HCT116 (cell line): ENCODE measurements around the gene GPATCH2L. TPM values are rescaled to one million over a fixed set of nuclear protein-coding genes. Genes with fewer than 3 reads are reported as not detected.

Experiments
- ATAC-seq: fragments of 200-7000 bp; cut with Tn5 transposase; 2 replicates; pipeline ENCODE4 v1.9.1; 2020; ENCODE audit warnings: mild to moderate bottlenecking, moderate library complexity
- BruUV-seq: library from RNA; stranded (reverse); fragments of 400-500 nt; replicated peaks from 2 replicates; lab custom pipeline; 2021; lab: Mats Ljungman, UMichigan
- CTCF ChIA-PET: fragments of 300-600 bp; sonication (Branson Sonifier 250); formaldehyde crosslinking; loops from one replicate; lab custom pipeline; 2021; ENCODE audit warnings: antibody characterized with exemption; lab: Charles Lee
- POLR2A ChIA-PET: fragments of 300-600, 350-600 bp; sonication (Branson Sonifier 250); formaldehyde crosslinking; loops from one replicate; lab custom pipeline; 2021; ENCODE audit warnings: antibody characterized with exemption; lab: Charles Lee
- RAD21 ChIA-PET, 2 experiments: fragments of 300-600 bp; sonication (Branson Sonifier 250); formaldehyde crosslinking; loops; one replicate each; lab custom pipeline; 2023; ENCODE audit warnings: low total read pairs in 2 of 2; ENCODE audit not compliant: uncharacterized antibody in 2 of 2, unreplicated experiment in 2 of 2, low non-redundant PET in 1 of 2; lab: Charles Lee
- DNase-seq: peaks from one replicate; pipeline ENCODE4 v3.0.0-alpha.2; 2010; ENCODE audit warnings: low read depth, low spot score
- H2AFZ ChIP-seq: fragments of 200-600 bp; shearing (Covaris generic), sonication (generic); 2 replicates; pipeline ENCODE4 v1.6.1; 2017; ENCODE audit warnings: low read depth, mixed run types, mixed read lengths, antibody characterized with exemption, low read length; ENCODE audit not compliant: poor library complexity, severe bottlenecking
- H3K27ac ChIP-seq: 2 replicates; pipeline ENCODE4 v1.5.1; 2012; ENCODE audit warnings: low read depth, low read length
- H3K27me3 ChIP-seq: fragments of 200-600 bp; sonication (generic); 2 replicates; pipeline ENCODE4 v1.6.1; 2016; ENCODE audit warnings: mixed run types, low read length, mixed read lengths; ENCODE audit not compliant: insufficient read depth
- H3K36me3 ChIP-seq, 2 experiments: fragments of 200-500 bp in 1 of 2; fragments of 200-600 bp in 1 of 2; sonication (Bioruptor generic) in 1 of 2; sonication (generic) in 1 of 2; 2 replicates each; pipeline versions ENCODE4 v1.5.1 to v1.6.1; 2014 to 2016; ENCODE audit warnings: low read length in 2 of 2, inconsistent platforms in 1 of 2, mixed read lengths in 1 of 2, mixed run types in 1 of 2; ENCODE audit not compliant: insufficient read depth in 2 of 2, control insufficient read depth in 1 of 2
- H3K4me1 ChIP-seq, 2 experiments: fragments of 200-600 bp in 1 of 2; sonication (generic) in 1 of 2; 2 replicates each; pipeline versions ENCODE4 v1.5.1 to v1.6.1; 2012 to 2017; ENCODE audit warnings: low read length in 2 of 2, inconsistent platforms in 1 of 2, mild to moderate bottlenecking in 1 of 2, mixed read lengths in 1 of 2, mixed run types in 1 of 2, moderate library complexity in 1 of 2; ENCODE audit not compliant: insufficient read depth in 2 of 2, control insufficient read depth in 1 of 2
- H3K4me2 ChIP-seq: fragments of 200-600 bp; sonication (generic); 2 replicates; pipeline ENCODE4 v1.6.1; 2017; ENCODE audit warnings: mixed run types, low read length, mixed read lengths
- H3K4me3 ChIP-seq, 2 experiments: fragments of 200-600 bp in 1 of 2; sonication (generic) in 1 of 2; replicated peaks in 1 of 2; 2 replicates each; pipeline ENCODE4 v1.5.1; 2011 to 2016; ENCODE audit warnings: low read length in 2 of 2, control low read depth in 1 of 2, low read depth in 1 of 2, mild to moderate bottlenecking in 1 of 2, mixed read lengths in 1 of 2, mixed run types in 1 of 2
- H3K79me2 ChIP-seq: fragments of 200-600 bp; sonication (generic); 2 replicates; pipeline ENCODE4 v1.6.1; 2017; ENCODE audit warnings: mild to moderate bottlenecking, mixed run types, low read length, moderate library complexity, mixed read lengths; ENCODE audit not compliant: insufficient read depth
- H3K9ac ChIP-seq: fragments of 200-600 bp; sonication (generic); 2 replicates; pipeline ENCODE4 v1.6.1; 2016; ENCODE audit warnings: low read length, mixed read lengths
- H3K9me2 ChIP-seq: fragments of 200-600 bp; sonication (generic), shearing (Covaris generic); 2 replicates; pipeline ENCODE4 v1.6.1; 2017; ENCODE audit warnings: mixed run types, mild to moderate bottlenecking, moderate library complexity; ENCODE audit not compliant: insufficient read depth
- H3K9me3 ChIP-seq, 2 experiments: fragments of 200-500 bp in 1 of 2; fragments of 200-600 bp in 1 of 2; sonication (Bioruptor generic) in 1 of 2; sonication (generic) in 1 of 2; 2 replicates each; pipeline ENCODE4 v1.6.1; 2014 to 2017; ENCODE audit warnings: low read length in 2 of 2, mixed read lengths in 2 of 2, inconsistent platforms in 1 of 2, low read depth in 1 of 2, mild to moderate bottlenecking in 1 of 2, mixed run types in 1 of 2, moderate library complexity in 1 of 2; ENCODE audit not compliant: control insufficient read depth in 1 of 2, insufficient read depth in 1 of 2
- H4K20me1 ChIP-seq: fragments of 200-600 bp; sonication (generic), shearing (Covaris generic); 2 replicates; pipeline ENCODE4 v1.6.1; 2017; ENCODE audit warnings: mixed run types, mild to moderate bottlenecking, moderate library complexity; ENCODE audit not compliant: insufficient read depth
- CBX3 ChIP-seq: IDR thresholded peaks from 2 replicates; pipeline ENCODE4 v1.6.1; 2012; ENCODE audit warnings: low read depth
- CEBPB ChIP-seq: IDR thresholded peaks from 2 replicates; pipeline ENCODE4 v1.6.1; 2012; ENCODE audit warnings: low read depth
- CTCF ChIP-seq, 3 experiments: fragments of 200-600 bp in 1 of 3; sonication (generic) in 1 of 3; IDR thresholded peaks in 2 of 3; conservative IDR thresholded peaks in 1 of 3; 2 replicates each; pipeline ENCODE4 v1.5.1; 2012 to 2017; ENCODE audit warnings: low read depth in 2 of 3, low read length in 2 of 3, antibody characterized with exemption in 1 of 3, borderline replicate concordance in 1 of 3, control low read depth in 1 of 3, mild to moderate bottlenecking in 1 of 3, mixed read lengths in 1 of 3, mixed run types in 1 of 3, moderate library complexity in 1 of 3; ENCODE audit not compliant: insufficient read depth in 1 of 3
- EGR1 ChIP-seq: IDR thresholded peaks from 2 replicates; pipeline ENCODE4 v1.6.1; 2012; ENCODE audit warnings: low read depth
- ELF1 ChIP-seq: IDR thresholded peaks from 2 replicates; pipeline ENCODE4 v1.6.1; 2012; ENCODE audit warnings: low read depth, borderline replicate concordance
- EZH2phosphoT487 ChIP-seq: fragments of 200-600 bp; IDR thresholded peaks from 2 replicates; pipeline ENCODE4 v1.6.1; 2018; ENCODE audit warnings: antibody characterized with exemption, borderline replicate concordance
- FOSL1 ChIP-seq: IDR thresholded peaks from 2 replicates; pipeline ENCODE4 v1.6.1; 2012; ENCODE audit warnings: low read depth
- JUND ChIP-seq: IDR thresholded peaks from 2 replicates; pipeline ENCODE4 v1.6.1; 2012
- POLR2A ChIP-seq: IDR thresholded peaks from 2 replicates; pipeline ENCODE4 v1.7.0; 2011; ENCODE audit warnings: borderline replicate concordance; ENCODE audit not compliant: insufficient read depth, insufficient read length; ENCODE audit errors: extremely low read depth
- POLR2AphosphoS5 ChIP-seq: IDR thresholded peaks from 2 replicates; pipeline ENCODE4 v1.6.1; 2011; ENCODE audit warnings: mild to moderate bottlenecking, low read depth, low read length, moderate library complexity
- RAD21 ChIP-seq: IDR thresholded peaks from 2 replicates; pipeline ENCODE4 v1.6.1; 2012; ENCODE audit warnings: low read depth, mild to moderate bottlenecking
- SIN3A ChIP-seq: IDR thresholded peaks from 2 replicates; pipeline ENCODE4 v1.6.1; 2012; ENCODE audit warnings: low read depth
- SP1 ChIP-seq: IDR thresholded peaks from 2 replicates; pipeline ENCODE4 v1.6.1; 2012; ENCODE audit warnings: low read depth
- SRF ChIP-seq: IDR thresholded peaks from 2 replicates; pipeline ENCODE4 v1.6.1; 2012; ENCODE audit warnings: low read depth
- TCF7L2 ChIP-seq: IDR thresholded peaks from 2 replicates; pipeline ENCODE4 v1.7.0; 2011; ENCODE audit warnings: borderline replicate concordance, inconsistent platforms; ENCODE audit not compliant: insufficient read depth, insufficient read length; ENCODE audit errors: extremely low read depth
- ZBTB33 ChIP-seq: IDR thresholded peaks from 2 replicates; pipeline ENCODE4 v1.6.1; 2011; ENCODE audit warnings: mild to moderate bottlenecking, low read length, moderate library complexity; ENCODE audit not compliant: insufficient replicate concordance; ENCODE audit errors: extremely low read depth
- ZFX ChIP-seq: fragments of 450-650 bp; IDR thresholded peaks from 2 replicates; pipeline ENCODE4 v1.6.1; 2017
- intact Hi-C: fragments of 100-400 bp; cut with micrococcal nuclease; formaldehyde crosslinking; loops from 2 replicates; pipeline ENCODE4 v1.10.0; 2022
- total RNA-seq: library from RNA; stranded (reverse); gene quantifications from one replicate; pipeline ENCODE4 v1.2.1, GENCODE V29; 2021; ENCODE audit not compliant: unreplicated experiment
- TF ChIP-seq, protein P1 (sequence below): IDR thresholded peaks from 2 replicates; pipeline ENCODE4 v1.6.1; 2012
- TF ChIP-seq, protein P2 (sequence below): IDR thresholded peaks from 2 replicates; pipeline ENCODE4 v1.6.1; 2012
- TF ChIP-seq, protein P3 (sequence below): IDR thresholded peaks from 2 replicates; pipeline ENCODE4 v1.6.1; 2012; ENCODE audit warnings: low read depth

The GPATCH2L gene
- total RNA-seq, 1 experiment from 2014 or later, result 49.2 TPM

GRCh38 chr14:76125511-76125910 is 26.2 kb upstream of the GPATCH2L start:
- ATAC-seq (no peak), DNase-seq (no peak)
- H3K79me2 ChIP-seq, result no peaks in the 10 kb centered on the region
- intact Hi-C loops, result no loop called here
- no peaks in the 10 kb centered on the region for H4K20me1 ChIP-seq
- no peaks in the 10 kb centered on the region for H3K36me3 ChIP-seq
- H3K4me3 ChIP-seq, result no peak overlapping the region
- BruUV-seq, result no TSS peak
- no peak overlapping the region for H2AFZ ChIP-seq
- H3K9me3 ChIP-seq, result no peaks in the 10 kb centered on the region
- no peaks in the 10 kb centered on the region for H3K9me2 ChIP-seq
- ChIA-PET RAD21 (no interaction called here), POLR2A (no interaction called here), CTCF (no interaction called here)
- no peak overlapping the region for H3K27ac ChIP-seq
- no peak overlapping the region for H3K4me2 ChIP-seq
- no peak overlapping the region for H3K9ac ChIP-seq
- TF ChIP-seq, protein P1, sequence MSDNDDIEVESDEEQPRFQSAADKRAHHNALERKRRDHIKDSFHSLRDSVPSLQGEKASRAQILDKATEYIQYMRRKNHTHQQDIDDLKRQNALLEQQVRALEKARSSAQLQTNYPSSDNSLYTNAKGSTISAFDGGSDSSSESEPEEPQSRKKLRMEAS, result no peak
- no peak for TF ChIP-seq SIN3A
- no peak for TF ChIP-seq POLR2AphosphoS5
- no peak for TF ChIP-seq ZFX
- TF ChIP-seq CBX3, result no peak
- TF ChIP-seq, protein P2, sequence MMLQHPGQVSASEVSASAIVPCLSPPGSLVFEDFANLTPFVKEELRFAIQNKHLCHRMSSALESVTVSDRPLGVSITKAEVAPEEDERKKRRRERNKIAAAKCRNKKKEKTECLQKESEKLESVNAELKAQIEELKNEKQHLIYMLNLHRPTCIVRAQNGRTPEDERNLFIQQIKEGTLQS, result no peak
- TF ChIP-seq FOSL1, result no peak
- TF ChIP-seq RAD21, result no peak
- TF ChIP-seq JUND, result no peak
- TF ChIP-seq EZH2phosphoT487, result no peak
- TF ChIP-seq POLR2A, result no peak
- TF ChIP-seq, protein P3, sequence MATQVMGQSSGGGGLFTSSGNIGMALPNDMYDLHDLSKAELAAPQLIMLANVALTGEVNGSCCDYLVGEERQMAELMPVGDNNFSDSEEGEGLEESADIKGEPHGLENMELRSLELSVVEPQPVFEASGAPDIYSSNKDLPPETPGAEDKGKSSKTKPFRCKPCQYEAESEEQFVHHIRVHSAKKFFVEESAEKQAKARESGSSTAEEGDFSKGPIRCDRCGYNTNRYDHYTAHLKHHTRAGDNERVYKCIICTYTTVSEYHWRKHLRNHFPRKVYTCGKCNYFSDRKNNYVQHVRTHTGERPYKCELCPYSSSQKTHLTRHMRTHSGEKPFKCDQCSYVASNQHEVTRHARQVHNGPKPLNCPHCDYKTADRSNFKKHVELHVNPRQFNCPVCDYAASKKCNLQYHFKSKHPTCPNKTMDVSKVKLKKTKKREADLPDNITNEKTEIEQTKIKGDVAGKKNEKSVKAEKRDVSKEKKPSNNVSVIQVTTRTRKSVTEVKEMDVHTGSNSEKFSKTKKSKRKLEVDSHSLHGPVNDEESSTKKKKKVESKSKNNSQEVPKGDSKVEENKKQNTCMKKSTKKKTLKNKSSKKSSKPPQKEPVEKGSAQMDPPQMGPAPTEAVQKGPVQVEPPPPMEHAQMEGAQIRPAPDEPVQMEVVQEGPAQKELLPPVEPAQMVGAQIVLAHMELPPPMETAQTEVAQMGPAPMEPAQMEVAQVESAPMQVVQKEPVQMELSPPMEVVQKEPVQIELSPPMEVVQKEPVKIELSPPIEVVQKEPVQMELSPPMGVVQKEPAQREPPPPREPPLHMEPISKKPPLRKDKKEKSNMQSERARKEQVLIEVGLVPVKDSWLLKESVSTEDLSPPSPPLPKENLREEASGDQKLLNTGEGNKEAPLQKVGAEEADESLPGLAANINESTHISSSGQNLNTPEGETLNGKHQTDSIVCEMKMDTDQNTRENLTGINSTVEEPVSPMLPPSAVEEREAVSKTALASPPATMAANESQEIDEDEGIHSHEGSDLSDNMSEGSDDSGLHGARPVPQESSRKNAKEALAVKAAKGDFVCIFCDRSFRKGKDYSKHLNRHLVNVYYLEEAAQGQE, result no peak
- no peak for TF ChIP-seq ZBTB33
- TF ChIP-seq TCF7L2, result no peak
- TF ChIP-seq SP1, result no peak
- no peak for TF ChIP-seq ELF1
- TF ChIP-seq CEBPB, result no peak
- TF ChIP-seq CTCF (IDR thresholded peaks at IDR 0.05 in 2 of 3, conservative IDR thresholded peaks at IDR 0.05 in 1 of 3; ENCODE audit: borderline replicate concordance in 1 of 3, insufficient read depth in 1 of 3, low read depth in 2 of 3, low read length in 2 of 3), result no peak
- no peak for TF ChIP-seq EGR1
- TF ChIP-seq SRF, result no peak
- H3K27me3 ChIP-seq, result peaks cover 7% of the 10 kb centered on the region; the same call in 1 of the 2 replicates
- no peaks in the 10 kb centered on the region for H3K4me1 ChIP-seq
